GM18511 (cell line): ENCODE results near the gene IFITM1.
A peak's percentile ranks its signal among the peaks of the same experiment; 100 is the strongest.
"Not testable (repeated sequence)": the region's sequence is repeated elsewhere in the genome, so short reads cannot be mapped to it uniquely, and the experiment has no call there.

ENCODE experiments used
- ATAC-seq: cut with Tn5 transposase; IDR thresholded peaks from one replicate; pipeline ENCODE4 v1.9.1; 2021; ENCODE audit warnings: mild to moderate bottlenecking, moderate library complexity; ENCODE audit not compliant: unreplicated experiment

Gene IFITM1

GRCh38 chr11:325796-326591, 12.2 kb downstream of the IFITM1 start:
- no peak for ATAC-seq

DNA sequence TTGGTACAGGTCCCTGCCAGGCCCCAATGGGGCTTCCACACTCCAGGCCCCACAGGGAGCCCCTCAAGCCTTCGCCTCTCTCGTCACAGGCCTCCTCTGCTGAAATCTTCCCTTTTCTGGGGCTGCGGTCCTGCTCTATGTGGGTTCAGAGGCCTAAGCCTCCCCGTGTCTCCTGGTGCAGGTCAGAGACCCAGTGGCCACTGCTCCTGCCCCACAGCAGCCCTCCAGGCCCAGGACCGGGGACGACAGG, 12.7 kb downstream of the IFITM1 start:
- no peak for ATAC-seq

GRCh38 chr11:326842-327580, 13.2 kb downstream of the IFITM1 start:
- peak; percentile 80 for ATAC-seq

- ATAC-seq: no peak
These were observed 13.7 kb downstream of the IFITM1 start for GRCh38 chr11:327581-327923.

GRCh38 chr11:328012-328411, 14.2 kb downstream of the IFITM1 start:
- no peak for ATAC-seq

DNA sequence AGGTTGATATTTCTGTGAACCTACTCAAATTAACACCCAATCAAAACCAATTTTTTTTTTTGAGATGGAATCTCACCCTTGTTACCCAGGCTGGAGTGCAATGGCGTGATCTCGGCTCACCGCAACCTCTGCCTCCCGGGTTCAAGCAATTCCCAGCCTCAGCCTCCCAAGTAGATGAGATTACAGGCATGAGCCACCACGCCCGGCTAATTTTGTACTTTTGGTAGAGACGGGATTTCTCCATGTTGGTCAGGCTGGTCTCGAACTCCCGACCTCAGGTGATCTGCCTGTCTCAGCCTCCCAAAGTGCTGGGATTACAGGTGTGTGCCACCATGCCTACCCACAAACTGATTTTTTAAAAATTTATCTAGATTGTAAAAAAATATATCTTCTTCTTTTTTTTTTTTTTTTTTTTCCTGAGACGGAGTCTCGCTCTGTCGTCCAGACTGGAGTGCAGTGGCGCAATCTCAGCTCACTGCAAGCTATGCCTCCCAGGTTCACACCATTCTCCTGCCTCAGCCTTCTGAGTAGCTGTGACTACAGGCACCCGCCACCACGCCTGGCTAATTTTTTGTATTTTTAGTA, 14.8 kb downstream of the IFITM1 start:
- not testable (repeated sequence) for ATAC-seq

GRCh38 chr11:329886-330253, 16.0 kb downstream of the IFITM1 start:
- no peak for ATAC-seq

DNA sequence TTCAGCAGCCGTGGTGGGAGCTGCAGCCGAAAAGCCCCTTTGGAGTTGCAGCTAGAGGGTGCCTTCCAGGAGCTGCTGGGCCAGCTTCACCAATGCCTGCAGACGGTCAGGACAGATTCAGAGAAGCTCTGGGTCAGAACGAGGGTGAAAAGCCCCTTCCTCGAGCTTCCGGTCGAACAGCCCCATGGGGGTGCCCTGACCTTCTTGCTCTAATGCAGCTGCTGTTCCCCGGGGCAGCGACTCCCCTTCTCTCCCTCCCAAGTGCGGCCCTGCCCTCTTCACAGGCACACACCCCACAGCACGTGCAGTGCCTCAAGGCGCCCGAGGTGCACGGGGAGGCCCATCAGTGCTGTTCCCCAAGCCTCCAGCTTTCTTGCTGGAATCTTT, 16.5 kb downstream of the IFITM1 start:
- no peak for ATAC-seq

DNA sequence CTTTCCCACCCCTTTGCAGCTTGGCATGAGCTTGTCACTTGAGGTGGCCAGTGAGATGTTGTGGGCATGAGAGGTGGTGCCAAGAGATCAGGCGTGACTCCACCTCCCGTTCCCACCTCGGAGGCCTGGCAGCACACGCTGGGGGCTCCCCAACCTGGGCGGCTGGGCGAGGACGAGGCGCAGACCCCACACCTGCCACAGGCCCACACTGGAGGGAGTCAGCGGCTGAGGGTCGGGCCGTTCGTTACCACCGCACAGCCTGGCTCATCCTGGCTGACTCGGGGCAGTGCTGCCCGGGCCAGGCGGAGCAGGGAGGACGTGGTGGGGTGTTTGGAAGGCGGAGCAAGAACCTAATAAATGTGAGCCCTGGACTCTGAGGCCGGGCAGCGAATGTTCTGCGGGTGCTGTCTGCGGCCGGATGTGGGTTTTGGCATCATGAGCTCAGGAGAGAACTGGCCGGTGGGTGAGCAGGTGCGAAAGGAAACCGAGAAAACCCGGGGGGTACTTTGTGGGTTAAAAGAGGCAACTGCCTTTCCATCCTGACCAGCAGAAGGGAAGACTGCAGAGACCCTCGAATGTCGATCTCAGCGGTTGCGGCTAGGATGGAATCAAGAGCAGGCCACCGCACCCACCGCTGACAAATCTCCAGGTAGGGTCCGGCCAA, 17.0 kb downstream of the IFITM1 start:
- no peak for ATAC-seq

DNA sequence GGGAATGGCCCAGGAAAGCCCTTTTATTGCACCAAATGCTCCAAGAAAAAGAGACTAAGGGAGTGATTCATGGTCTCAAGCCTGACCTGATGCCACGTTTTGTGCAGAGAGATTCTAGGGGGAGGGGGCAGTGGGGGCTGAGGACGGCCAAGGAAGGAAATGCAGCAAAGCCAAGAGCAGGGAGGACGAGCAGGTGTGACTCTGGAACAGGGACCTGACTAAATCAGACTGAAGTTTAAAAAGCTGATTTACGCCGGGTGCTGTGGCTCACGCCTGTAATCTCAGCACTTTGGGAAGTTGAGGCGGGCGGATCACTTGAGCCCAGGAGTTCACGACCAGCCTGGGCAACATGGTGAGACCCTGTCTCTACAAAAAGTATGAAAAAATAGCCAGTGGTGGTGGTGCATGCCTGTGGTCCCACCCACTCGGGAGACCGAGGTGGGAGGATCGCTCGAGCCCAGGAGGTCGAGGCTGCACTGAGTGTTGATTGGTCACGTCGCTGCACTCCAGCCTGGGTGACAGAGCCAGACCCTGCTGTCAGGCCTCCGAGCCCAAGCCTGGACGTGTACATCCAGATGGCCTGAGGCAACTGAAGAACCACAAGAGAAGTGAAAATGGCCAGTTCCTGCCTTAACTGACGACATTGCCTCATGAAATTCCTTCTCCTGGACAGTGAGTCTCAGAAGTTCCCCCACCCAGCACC, 17.7 kb downstream of the IFITM1 start:
- no peak for ATAC-seq

DNA sequence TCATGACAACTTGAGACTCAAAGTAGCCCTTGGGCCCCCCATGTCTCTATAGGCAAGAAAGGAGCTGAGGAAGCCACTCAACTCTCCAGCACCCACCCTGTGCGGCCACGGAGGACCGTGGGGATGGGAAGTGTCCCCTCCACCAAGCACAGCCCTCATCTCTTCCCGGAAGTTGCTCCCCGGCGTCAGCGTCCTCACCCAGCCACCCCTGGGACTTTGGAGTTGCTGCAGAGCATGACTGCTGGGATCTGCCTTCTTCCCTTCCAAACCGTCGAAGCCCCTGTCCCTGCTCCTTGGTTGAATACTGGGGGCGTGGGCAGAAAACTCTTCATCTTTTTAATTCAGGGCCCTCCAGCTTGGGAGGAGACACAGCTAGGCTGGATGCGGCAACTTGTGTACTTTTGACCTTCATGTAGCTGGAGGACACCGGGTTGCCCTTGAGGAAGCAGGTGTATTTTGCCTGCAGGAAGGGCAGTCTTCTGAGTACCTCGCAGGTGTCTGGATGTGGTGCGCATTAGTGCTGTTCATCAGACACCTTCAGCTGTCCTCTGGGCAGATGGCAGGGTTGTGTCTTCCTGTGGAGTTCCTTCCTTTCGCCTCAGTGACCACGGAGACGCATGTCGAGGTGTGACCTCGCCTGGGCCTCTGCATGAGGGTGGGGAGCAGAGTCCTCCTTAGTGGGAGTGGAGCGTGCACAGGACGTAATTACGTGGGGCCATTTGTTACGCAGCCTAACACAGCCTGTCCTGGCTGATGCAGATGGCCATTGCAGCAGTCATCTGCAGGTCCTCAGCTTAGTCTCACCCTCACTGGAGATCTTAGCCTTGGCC, 19.0 kb downstream of the IFITM1 start:
- no peak for ATAC-seq

GRCh38 chr11:333616-334263, 19.9 kb downstream of the IFITM1 start:
- not testable (repeated sequence) for ATAC-seq

DNA sequence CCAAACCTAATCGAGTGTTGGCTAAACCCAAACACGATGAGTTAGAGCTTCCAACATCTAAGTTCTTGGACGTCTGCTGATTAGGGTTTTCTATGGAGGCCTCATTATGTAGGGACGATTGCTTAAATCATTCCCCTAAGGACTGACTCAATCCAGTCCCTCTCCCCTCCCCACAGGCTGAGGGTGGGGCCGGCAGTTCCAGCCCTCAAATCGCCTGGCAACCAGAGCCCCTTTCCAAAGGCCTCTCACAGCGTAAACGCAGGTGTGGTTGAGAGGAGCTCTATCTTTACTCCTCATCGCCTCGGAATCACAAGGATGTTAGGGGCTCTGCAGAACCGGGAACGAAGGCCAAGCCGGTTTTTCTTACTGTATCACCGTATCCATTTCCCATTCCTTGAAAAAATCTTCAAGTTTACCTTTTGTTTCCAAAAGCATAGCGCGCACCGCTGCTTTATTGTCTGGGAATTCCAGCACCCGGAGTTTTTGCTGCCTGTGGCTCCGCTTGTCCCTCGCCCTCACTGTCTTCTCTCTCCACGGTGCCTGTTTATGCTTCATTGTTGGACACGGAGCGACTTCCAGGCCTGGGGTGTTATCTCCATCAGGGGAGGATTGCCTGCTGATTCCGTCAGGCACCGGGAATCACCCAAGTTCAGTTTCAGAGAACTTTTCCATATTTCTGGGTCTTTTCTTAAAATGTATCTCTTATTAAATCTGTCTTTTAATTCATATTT, 20.6 kb downstream of the IFITM1 start:
- ATAC-seq: no peak

- no peak for ATAC-seq
These were observed 22.2 kb downstream of the IFITM1 start for GRCh38 chr11:335779-336658.

DNA sequence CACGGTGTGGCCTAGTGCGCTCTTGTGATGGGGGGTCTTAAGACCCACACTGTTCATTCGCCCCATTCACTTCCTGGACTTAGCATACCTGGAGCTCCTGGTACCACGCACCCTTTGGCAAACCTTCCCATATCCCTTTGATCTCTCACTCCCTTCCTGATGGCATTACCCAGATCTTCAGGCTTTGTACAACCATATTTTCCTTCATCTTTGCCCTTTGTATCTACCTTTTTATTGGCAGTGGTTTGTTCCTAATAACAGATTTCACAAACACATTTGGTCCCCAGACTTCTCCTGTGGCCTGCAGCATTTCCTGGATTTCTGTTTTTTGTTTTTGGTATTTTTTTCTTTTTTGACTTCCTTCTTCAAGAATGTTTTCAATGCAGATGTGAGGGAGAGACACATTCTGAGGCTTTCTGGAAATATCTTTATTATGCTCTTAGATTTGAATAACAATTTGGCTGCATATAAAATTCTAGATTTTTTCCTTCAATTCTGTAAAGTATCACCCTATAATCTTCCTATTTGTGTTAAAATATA, 22.9 kb downstream of the IFITM1 start:
- ATAC-seq: no peak

DNA sequence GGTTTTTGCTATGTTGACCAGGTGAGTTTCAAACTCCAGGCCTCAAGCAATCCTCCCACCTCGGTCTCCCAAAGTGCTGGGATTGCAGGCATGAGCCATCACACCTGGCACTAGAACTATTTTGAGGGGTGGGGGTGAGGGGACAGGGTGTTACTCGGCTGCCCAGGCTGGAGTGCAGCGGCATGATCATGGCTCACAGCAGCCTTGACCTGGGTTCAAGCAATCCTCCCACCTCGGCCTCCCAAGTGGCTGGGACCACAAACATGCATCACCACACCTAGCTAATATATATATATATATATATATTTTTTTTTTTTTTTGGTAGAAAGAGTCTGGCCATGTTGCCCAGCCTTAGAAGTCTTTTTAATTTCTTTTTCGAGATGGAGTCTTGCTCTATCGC, 23.9 kb downstream of the IFITM1 start:
- no peak for ATAC-seq

GRCh38 chr11:339963-340362, 26.1 kb downstream of the IFITM1 start:
- ATAC-seq: no peak
